GM23338 (cell line): ENCODE measurements around the gene KCNK5. TPM values are rescaled to one million over a fixed set of nuclear protein-coding genes. Genes with fewer than 3 reads are reported as not detected.

Source experiments
- ATAC-seq: fragments of 200-7000 bp; cut with Tn5 transposase; 3 replicates; pipeline ENCODE4 v1.9.1; 2020
- DNase-seq: peaks from one replicate; pipeline ENCODE4 v3.0.0-alpha.2; 2015; ENCODE audit warnings: low spot score
- H2AFZ ChIP-seq: fragments of 200-600 bp; sonication (generic); 2 replicates; pipeline ENCODE4 v1.8.0; 2016; ENCODE audit warnings: antibody characterized with exemption, mild to moderate bottlenecking, moderate library complexity
- H3F3A ChIP-seq: fragments of 200-600 bp; sonication (generic); replicated peaks from 2 replicates; pipeline ENCODE4 v1.8.0; 2017; ENCODE audit warnings: antibody characterized with exemption, mixed run types, low read depth
- H3K27ac ChIP-seq: fragments of 200-600 bp; sonication (generic); 2 replicates; pipeline ENCODE4 v1.6.1; 2016; ENCODE audit warnings: low read depth
- H3K27me3 ChIP-seq: fragments of 200-600 bp; sonication (generic); 2 replicates; pipeline ENCODE4 v1.8.0; 2016; ENCODE audit warnings: mild to moderate bottlenecking, mixed run types, moderate library complexity; ENCODE audit not compliant: insufficient read depth
- H3K36me3 ChIP-seq: fragments of 200-600 bp; sonication (generic); 2 replicates; pipeline ENCODE4 v1.8.0; 2016; ENCODE audit warnings: mild to moderate bottlenecking; ENCODE audit not compliant: insufficient read depth
- H3K4me1 ChIP-seq: fragments of 200-600 bp; sonication (generic); 2 replicates; pipeline ENCODE4 v1.8.0; 2016; ENCODE audit warnings: mild to moderate bottlenecking, moderate library complexity; ENCODE audit not compliant: insufficient read depth
- H3K4me2 ChIP-seq: fragments of 200-600 bp; sonication (generic); 2 replicates; pipeline ENCODE4 v1.7.1; 2017; ENCODE audit warnings: mixed run types
- H3K4me3 ChIP-seq: fragments of 200-600 bp; sonication (generic); 2 replicates; pipeline ENCODE4 v1.6.1; 2016; ENCODE audit warnings: mixed run types
- H3K79me2 ChIP-seq: fragments of 200-600 bp; sonication (generic); replicated peaks from 2 replicates; pipeline ENCODE4 v1.8.0; 2017; ENCODE audit warnings: mild to moderate bottlenecking; ENCODE audit not compliant: insufficient read depth
- H3K9me2 ChIP-seq: fragments of 200-600 bp; sonication (generic); 2 replicates; pipeline ENCODE4 v1.8.0; 2017; ENCODE audit not compliant: insufficient read depth
- H4K20me1 ChIP-seq: fragments of 200-600 bp; sonication (generic); replicated peaks from 2 replicates; pipeline ENCODE4 v1.8.0; 2017; ENCODE audit warnings: mild to moderate bottlenecking; ENCODE audit not compliant: insufficient read depth
- H3K27ac Mint-ChIP-seq: 2 replicates; pipeline ENCODE4 v1.8.0; 2020; ENCODE audit warnings: inconsistent platforms, mild to moderate bottlenecking, moderate library complexity, mixed read lengths
- H3K27me3 Mint-ChIP-seq: 3 replicates; pipeline ENCODE4 v1.8.0; 2022; ENCODE audit warnings: low read depth, mild to moderate bottlenecking, moderate library complexity, mixed read lengths, inconsistent platforms; ENCODE audit not compliant: insufficient read depth, poor library complexity
- H3K36me3 Mint-ChIP-seq: 3 replicates; pipeline ENCODE4 v1.8.0; 2021; ENCODE audit warnings: low read depth, mild to moderate bottlenecking, inconsistent platforms, moderate library complexity, mixed read lengths
- H3K4me1 Mint-ChIP-seq: 3 replicates; pipeline ENCODE4 v1.8.0; 2020; ENCODE audit warnings: mild to moderate bottlenecking, inconsistent platforms, mixed read lengths
- H3K4me3 Mint-ChIP-seq: 3 replicates; pipeline ENCODE4 v1.8.0; 2021; ENCODE audit warnings: moderate library complexity, mild to moderate bottlenecking, inconsistent platforms, mixed read lengths
- H3K9me3 Mint-ChIP-seq: 3 replicates; pipeline ENCODE4 v1.8.0; 2020; ENCODE audit warnings: moderate library complexity, mild to moderate bottlenecking, inconsistent platforms, mixed read lengths
- CREB1 ChIP-seq: fragments of 250-450 bp; sonication (Bioruptor Pico); IDR thresholded peaks from 2 replicates; pipeline ENCODE4 v1.5.0; 2020; ENCODE audit warnings: low read depth, mild to moderate bottlenecking, moderate library complexity
- EZH2 ChIP-seq: fragments of 200-600 bp; sonication (generic); IDR thresholded peaks from one replicate; pipeline ENCODE4 v1.8.0; 2017; ENCODE audit warnings: antibody characterized with exemption, mild to moderate bottlenecking, low read depth; ENCODE audit not compliant: unreplicated experiment
- EZH2phosphoT487 ChIP-seq: fragments of 200-600 bp; sonication (generic); IDR thresholded peaks from one replicate; pipeline ENCODE4 v1.8.1; 2018; ENCODE audit warnings: antibody characterized with exemption; ENCODE audit not compliant: unreplicated experiment
- NANOG ChIP-seq: IDR thresholded peaks from 2 replicates; pipeline ENCODE4 v1.6.1; 2016; ENCODE audit warnings: antibody characterized with exemption, borderline replicate concordance
- POLR2AphosphoS5 ChIP-seq: IDR thresholded peaks from 2 replicates; pipeline ENCODE4 v1.6.1; 2016; ENCODE audit warnings: antibody characterized with exemption, low read depth
- STAT1 ChIP-seq: IDR thresholded peaks from one replicate; pipeline ENCODE4 v1.6.1; 2016; ENCODE audit warnings: antibody characterized with exemption; ENCODE audit not compliant: unreplicated experiment
- ZNF114 ChIP-seq: fragments of 250-450 bp; sonication (Bioruptor Pico); IDR thresholded peaks from 2 replicates; pipeline ENCODE4 v1.5.0; 2020; ENCODE audit warnings: mild to moderate bottlenecking, moderate library complexity
- polyA plus RNA-seq: library from polyadenylated mRNA; unstranded; fragments of >200 nt; fragmentation: Nextera tagmentation; extraction: Ambion mirVana; gene quantifications from 2 replicates; pipeline ENCODE4 v1.2.1, GENCODE V29; 2016
- total RNA-seq: library from RNA; depleted of rRNA; stranded (reverse); fragments of >200 nt; shearing (Covaris generic); gene quantifications from 2 replicates; pipeline ENCODE4 v1.2.3, GENCODE V29; 2014
- TF ChIP-seq, protein P1 (sequence below): fragments of 250-450 bp; sonication (Bioruptor Pico); IDR thresholded peaks from 2 replicates; pipeline ENCODE4 v1.5.0; 2020; ENCODE audit warnings: mild to moderate bottlenecking, moderate library complexity
- TF ChIP-seq, protein P2 (sequence below): IDR thresholded peaks from 2 replicates; pipeline ENCODE4 v1.6.1; 2016; ENCODE audit warnings: antibody characterized with exemption
- TF ChIP-seq, protein P3 (sequence below): IDR thresholded peaks from one replicate; pipeline ENCODE4 v1.6.1; 2018; ENCODE audit warnings: antibody characterized with exemption; ENCODE audit not compliant: unreplicated experiment
- TF ChIP-seq, protein P4 (sequence below), 2 experiments: fragments of 200-600 bp in 1 of 2; sonication (generic) in 1 of 2; conservative IDR thresholded peaks; 2 replicates each; pipeline versions ENCODE4 v1.5.1 to v1.6.1; 2016 to 2017; ENCODE audit warnings: antibody characterized with exemption in 2 of 2, low read depth in 2 of 2, mild to moderate bottlenecking in 2 of 2, moderate library complexity in 1 of 2

The KCNK5 gene
- total and polyA plus RNA-seq, 2 experiments from 2014 or later: 9.5 to 57.4 TPM

DNA sequence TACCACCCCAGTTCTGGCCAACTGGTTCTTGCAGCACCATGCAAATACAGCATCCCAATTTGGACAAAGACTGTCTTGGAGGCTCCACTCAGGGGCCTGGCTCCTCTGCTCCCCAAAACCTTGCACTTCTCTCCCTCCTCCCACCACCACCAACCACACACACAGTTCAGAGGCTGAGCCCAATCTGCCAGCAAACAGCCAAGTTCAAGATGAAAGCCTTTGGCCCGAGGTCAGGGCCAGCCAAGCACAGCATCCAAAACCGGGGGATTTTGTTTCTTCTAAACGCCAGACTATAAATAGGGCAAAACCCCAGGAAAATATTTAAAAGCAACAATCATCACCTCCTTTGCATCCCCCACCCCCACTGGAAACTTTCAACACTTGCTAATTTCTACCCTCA lies 5.7 kb downstream of the KCNK5 start:
- Mint-ChIP-seq H3K36me3 (peaks cover 48% of the 10 kb centered on the region), H3K4me1 (peaks cover 86% of the 10 kb centered on the region), H3K27ac (peak overlapping the region; percentile 30; the same call in 1 of the 2 replicates), H3K4me3 (no peak overlapping the region), H3K9me3 (no peaks in the 10 kb centered on the region), H3K27me3 (peaks cover 6% of the 10 kb centered on the region)
- Histone ChIP-seq H3K4me3 (no peak overlapping the region), H3K9me2 (no peaks in the 10 kb centered on the region), H3K4me1 (peaks cover 85% of the 10 kb centered on the region), H3K27ac (no peak overlapping the region), H3K79me2 (peaks cover 100% of the 10 kb centered on the region), H3K36me3 (peaks cover 12% of the 10 kb centered on the region), H3F3A (no peaks in the 10 kb centered on the region), H3K4me2 (0 out of 2 replicates have a peak overlapping the region, but pooled peaks have one; percentile 4), H3K27me3 (no peaks in the 10 kb centered on the region), H2AFZ (no peak overlapping the region), H4K20me1 (peaks cover 81% of the 10 kb centered on the region)
- DNase-seq: no peak
- ATAC-seq: no peak
- TF ChIP-seq, protein P1, sequence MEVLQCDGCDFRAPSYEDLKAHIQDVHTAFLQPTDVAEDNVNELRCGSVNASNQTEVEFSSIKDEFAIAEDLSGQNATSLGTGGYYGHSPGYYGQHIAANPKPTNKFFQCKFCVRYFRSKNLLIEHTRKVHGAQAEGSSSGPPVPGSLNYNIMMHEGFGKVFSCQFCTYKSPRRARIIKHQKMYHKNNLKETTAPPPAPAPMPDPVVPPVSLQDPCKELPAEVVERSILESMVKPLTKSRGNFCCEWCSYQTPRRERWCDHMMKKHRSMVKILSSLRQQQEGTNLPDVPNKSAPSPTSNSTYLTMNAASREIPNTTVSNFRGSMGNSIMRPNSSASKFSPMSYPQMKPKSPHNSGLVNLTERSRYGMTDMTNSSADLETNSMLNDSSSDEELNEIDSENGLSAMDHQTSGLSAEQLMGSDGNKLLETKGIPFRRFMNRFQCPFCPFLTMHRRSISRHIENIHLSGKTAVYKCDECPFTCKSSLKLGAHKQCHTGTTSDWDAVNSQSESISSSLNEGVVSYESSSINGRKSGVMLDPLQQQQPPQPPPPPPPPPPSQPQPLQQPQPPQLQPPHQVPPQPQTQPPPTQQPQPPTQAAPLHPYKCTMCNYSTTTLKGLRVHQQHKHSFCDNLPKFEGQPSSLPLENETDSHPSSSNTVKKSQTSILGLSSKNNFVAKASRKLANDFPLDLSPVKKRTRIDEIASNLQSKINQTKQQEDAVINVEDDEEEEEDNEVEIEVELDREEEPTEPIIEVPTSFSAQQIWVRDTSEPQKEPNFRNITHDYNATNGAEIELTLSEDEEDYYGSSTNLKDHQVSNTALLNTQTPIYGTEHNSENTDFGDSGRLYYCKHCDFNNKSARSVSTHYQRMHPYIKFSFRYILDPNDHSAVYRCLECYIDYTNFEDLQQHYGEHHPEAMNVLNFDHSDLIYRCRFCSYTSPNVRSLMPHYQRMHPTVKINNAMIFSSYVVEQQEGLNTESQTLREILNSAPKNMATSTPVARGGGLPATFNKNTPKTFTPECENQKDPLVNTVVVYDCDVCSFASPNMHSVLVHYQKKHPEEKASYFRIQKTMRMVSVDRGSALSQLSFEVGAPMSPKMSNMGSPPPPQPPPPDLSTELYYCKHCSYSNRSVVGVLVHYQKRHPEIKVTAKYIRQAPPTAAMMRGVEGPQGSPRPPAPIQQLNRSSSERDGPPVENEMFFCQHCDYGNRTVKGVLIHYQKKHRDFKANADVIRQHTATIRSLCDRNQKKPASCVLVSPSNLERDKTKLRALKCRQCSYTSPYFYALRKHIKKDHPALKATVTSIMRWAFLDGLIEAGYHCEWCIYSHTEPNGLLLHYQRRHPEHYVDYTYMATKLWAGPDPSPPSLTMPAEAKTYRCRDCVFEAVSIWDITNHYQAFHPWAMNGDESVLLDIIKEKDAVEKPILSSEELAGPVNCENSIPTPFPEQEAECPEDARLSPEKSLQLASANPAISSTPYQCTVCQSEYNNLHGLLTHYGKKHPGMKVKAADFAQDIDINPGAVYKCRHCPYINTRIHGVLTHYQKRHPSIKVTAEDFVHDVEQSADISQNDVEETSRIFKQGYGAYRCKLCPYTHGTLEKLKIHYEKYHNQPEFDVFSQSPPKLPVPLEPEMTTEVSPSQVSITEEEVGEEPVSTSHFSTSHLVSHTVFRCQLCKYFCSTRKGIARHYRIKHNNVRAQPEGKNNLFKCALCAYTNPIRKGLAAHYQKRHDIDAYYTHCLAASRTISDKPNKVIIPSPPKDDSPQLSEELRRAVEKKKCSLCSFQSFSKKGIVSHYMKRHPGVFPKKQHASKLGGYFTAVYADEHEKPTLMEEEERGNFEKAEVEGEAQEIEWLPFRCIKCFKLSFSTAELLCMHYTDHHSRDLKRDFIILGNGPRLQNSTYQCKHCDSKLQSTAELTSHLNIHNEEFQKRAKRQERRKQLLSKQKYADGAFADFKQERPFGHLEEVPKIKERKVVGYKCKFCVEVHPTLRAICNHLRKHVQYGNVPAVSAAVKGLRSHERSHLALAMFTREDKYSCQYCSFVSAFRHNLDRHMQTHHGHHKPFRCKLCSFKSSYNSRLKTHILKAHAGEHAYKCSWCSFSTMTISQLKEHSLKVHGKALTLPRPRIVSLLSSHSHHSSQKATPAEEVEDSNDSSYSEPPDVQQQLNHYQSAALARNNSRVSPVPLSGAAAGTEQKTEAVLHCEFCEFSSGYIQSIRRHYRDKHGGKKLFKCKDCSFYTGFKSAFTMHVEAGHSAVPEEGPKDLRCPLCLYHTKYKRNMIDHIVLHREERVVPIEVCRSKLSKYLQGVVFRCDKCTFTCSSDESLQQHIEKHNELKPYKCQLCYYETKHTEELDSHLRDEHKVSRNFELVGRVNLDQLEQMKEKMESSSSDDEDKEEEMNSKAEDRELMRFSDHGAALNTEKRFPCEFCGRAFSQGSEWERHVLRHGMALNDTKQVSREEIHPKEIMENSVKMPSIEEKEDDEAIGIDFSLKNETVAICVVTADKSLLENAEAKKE (CRISPR knock-in tag): no peak
- TF ChIP-seq CREB1 (CRISPR knock-in tag) (no peak), POLR2AphosphoS5 (no peak), EZH2 (no peak), NANOG (no peak), EZH2phosphoT487 (no peak), ZNF114 (CRISPR knock-in tag) (no peak), STAT1 (no peak)
- TF ChIP-seq, protein P2, sequence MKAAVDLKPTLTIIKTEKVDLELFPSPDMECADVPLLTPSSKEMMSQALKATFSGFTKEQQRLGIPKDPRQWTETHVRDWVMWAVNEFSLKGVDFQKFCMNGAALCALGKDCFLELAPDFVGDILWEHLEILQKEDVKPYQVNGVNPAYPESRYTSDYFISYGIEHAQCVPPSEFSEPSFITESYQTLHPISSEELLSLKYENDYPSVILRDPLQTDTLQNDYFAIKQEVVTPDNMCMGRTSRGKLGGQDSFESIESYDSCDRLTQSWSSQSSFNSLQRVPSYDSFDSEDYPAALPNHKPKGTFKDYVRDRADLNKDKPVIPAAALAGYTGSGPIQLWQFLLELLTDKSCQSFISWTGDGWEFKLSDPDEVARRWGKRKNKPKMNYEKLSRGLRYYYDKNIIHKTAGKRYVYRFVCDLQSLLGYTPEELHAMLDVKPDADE: no peak
- TF ChIP-seq, protein P3, sequence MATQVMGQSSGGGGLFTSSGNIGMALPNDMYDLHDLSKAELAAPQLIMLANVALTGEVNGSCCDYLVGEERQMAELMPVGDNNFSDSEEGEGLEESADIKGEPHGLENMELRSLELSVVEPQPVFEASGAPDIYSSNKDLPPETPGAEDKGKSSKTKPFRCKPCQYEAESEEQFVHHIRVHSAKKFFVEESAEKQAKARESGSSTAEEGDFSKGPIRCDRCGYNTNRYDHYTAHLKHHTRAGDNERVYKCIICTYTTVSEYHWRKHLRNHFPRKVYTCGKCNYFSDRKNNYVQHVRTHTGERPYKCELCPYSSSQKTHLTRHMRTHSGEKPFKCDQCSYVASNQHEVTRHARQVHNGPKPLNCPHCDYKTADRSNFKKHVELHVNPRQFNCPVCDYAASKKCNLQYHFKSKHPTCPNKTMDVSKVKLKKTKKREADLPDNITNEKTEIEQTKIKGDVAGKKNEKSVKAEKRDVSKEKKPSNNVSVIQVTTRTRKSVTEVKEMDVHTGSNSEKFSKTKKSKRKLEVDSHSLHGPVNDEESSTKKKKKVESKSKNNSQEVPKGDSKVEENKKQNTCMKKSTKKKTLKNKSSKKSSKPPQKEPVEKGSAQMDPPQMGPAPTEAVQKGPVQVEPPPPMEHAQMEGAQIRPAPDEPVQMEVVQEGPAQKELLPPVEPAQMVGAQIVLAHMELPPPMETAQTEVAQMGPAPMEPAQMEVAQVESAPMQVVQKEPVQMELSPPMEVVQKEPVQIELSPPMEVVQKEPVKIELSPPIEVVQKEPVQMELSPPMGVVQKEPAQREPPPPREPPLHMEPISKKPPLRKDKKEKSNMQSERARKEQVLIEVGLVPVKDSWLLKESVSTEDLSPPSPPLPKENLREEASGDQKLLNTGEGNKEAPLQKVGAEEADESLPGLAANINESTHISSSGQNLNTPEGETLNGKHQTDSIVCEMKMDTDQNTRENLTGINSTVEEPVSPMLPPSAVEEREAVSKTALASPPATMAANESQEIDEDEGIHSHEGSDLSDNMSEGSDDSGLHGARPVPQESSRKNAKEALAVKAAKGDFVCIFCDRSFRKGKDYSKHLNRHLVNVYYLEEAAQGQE: no peak
- TF ChIP-seq, protein P4, sequence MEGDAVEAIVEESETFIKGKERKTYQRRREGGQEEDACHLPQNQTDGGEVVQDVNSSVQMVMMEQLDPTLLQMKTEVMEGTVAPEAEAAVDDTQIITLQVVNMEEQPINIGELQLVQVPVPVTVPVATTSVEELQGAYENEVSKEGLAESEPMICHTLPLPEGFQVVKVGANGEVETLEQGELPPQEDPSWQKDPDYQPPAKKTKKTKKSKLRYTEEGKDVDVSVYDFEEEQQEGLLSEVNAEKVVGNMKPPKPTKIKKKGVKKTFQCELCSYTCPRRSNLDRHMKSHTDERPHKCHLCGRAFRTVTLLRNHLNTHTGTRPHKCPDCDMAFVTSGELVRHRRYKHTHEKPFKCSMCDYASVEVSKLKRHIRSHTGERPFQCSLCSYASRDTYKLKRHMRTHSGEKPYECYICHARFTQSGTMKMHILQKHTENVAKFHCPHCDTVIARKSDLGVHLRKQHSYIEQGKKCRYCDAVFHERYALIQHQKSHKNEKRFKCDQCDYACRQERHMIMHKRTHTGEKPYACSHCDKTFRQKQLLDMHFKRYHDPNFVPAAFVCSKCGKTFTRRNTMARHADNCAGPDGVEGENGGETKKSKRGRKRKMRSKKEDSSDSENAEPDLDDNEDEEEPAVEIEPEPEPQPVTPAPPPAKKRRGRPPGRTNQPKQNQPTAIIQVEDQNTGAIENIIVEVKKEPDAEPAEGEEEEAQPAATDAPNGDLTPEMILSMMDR (conservative IDR thresholded peaks at IDR 0.05; ENCODE audit: low read depth in 2 of 2): no peak
